LNCAP (cell line): ENCODE results near the gene RUBCN.

Experiments
- TF ChIP-seq, protein P1 (sequence below): fragments of 450-650 bp; IDR thresholded peaks from 2 replicates; pipeline ENCODE4 v1.5.1; 2017; ENCODE audit warnings: mild to moderate bottlenecking

Gene RUBCN

DNA sequence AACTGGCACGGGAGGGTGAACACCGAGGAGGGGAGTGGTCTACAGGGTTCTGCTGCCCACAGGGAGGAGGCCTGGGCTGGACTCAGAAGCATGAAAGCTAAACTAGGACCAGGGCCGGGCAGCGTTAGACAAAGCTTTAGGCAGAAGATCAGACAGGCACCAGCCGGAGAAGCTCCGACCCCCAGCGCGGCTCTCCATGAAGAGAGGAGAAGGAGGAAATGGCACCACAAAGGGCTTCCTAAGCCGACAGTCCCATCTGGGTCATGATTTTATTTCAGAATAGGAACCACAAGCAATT, 61.2 kb downstream of the RUBCN start:
- TF ChIP-seq, protein P1, sequence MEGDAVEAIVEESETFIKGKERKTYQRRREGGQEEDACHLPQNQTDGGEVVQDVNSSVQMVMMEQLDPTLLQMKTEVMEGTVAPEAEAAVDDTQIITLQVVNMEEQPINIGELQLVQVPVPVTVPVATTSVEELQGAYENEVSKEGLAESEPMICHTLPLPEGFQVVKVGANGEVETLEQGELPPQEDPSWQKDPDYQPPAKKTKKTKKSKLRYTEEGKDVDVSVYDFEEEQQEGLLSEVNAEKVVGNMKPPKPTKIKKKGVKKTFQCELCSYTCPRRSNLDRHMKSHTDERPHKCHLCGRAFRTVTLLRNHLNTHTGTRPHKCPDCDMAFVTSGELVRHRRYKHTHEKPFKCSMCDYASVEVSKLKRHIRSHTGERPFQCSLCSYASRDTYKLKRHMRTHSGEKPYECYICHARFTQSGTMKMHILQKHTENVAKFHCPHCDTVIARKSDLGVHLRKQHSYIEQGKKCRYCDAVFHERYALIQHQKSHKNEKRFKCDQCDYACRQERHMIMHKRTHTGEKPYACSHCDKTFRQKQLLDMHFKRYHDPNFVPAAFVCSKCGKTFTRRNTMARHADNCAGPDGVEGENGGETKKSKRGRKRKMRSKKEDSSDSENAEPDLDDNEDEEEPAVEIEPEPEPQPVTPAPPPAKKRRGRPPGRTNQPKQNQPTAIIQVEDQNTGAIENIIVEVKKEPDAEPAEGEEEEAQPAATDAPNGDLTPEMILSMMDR: no peak

DNA sequence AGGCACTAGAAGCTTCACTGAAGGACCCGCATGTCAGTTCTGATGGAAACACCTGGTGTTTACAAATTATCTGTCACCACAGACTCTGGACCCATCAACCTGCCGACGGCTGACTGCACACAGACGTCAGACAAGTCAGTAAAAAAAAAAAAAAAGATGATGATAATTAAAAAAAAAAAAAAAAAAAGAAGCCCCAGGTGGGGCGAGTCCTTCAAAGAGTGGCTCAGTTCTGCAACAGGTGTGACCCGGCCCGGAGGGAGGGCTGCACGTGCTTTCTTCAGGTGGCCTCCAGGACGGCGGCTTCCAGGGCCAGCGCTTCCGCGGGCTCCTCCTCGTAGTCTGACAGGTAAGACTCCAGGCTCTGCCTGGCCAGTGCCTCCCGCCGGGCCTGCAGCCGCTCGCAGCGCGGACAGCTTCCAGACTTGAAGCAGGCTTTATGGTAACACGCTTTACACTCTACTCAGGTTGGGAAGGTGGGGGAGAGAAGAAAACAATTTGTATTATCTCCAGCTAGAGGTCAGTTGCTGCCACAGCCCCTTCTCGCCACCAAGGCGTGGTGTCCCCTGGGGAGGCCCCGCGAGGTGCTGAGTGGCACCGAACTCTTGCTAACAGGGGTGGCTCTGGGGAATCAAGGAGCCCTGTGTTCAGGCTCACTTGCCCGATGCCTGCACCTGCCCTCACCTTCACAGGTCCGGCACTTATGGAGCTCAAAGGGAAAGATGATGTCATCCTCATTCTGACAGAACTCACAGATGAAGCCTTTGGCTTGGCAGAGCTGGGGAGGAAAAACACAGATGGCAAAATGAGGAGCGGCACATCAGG, 61.8 kb downstream of the RUBCN start:
- TF ChIP-seq, protein P1: no peak

- TF ChIP-seq, protein P1: no peak
Measured at GRCh38 chr3:197673170-197673569, 63.5 kb downstream of the RUBCN start.

DNA sequence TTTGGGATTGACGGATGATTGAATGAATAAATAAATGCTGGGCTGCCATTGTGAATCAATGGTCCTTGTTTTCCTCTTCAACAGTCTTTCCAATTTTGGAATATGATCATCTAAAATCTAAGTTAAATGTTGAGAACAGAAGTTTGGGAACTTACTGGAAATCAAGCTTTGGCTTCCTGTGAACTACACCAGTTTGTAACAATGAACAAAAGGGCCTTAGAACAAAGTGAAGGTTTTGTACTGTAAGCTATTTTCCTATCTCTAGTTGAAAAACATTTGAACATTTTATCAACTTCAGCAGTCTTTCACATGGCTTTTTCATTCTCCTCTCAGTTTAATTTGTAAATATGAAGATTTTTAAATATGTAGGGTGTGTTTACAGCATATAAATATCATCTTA, 66.3 kb downstream of the RUBCN start:
- TF ChIP-seq, protein P1: no peak

DNA sequence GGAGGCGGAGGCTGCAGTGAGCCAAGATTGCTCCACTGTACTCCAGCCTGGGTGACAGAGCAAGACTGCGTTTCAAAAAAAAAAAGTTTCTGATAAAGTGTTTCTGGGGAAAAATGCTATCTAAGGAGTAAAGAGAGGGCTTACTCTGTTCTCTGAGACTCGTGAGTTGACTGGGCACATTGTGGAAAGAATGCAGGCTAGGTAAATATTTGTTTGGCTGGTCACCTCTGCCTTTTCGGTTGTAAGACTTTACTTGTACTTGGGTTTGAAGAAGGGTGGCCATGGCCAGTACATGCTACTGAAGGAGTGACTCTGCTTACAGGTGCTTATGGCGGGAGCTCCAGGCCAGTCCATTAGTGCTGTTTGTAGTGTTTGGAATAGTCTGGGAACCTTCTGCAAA, 68.7 kb downstream of the RUBCN start:
- TF ChIP-seq, protein P1: no peak
